ENCODE results near the gene GBA3. TPM values are rescaled to one million over a fixed set of nuclear protein-coding genes. Genes with fewer than 3 reads are reported as not detected.

The GBA3 gene
- total and polyA plus RNA-seq, 2 donors = 0.28 to 0.37 TPM

DNA sequence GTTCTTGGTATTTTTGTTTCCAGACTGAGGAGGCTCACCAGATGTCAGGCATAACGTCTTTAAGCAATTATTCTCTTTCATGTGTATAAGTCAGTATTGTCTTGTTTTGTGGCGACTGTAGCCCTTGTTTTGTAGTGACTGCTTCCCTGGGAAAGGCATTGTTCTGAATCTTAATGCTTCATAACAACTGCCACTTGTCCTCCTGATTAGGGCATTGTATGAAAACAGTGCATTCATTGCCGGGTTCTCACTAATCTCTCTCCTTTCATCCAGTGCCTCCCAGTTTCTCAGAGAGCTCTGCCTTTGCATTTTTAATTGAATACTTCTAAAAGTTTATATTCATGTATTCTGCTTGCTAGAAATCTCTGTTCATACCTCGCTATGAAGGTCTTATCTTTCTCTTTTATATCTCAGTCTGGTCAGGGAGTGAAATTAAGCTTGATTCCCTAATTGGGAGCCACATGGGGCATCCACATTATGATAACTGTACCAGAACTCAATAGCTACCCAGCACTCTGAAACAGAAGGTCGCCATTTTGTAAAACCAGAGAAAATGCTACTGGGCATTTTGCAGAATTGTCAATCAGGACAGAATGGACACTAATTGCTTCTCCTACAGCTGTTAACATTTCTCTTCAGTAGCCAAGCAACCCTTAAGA lies 149.8 kb downstream of the GBA3 start:
- H3K4me3 ChIP-seq (ENCODE audit: low read length in 2 of 2) = no peak overlapping the region
- H3K4me1 ChIP-seq (ENCODE audit: control insufficient read depth in 2 of 2, insufficient read depth in 2 of 2, low read length in 2 of 2) = no peaks in the 10 kb centered on the region
- no peaks in the 10 kb centered on the region for H3K36me3 ChIP-seq (ENCODE audit: control insufficient read depth in 2 of 2, insufficient read depth in 2 of 2, low read length in 1 of 2)
- no peaks in the 10 kb centered on the region for H3K27me3 ChIP-seq (ENCODE audit: control insufficient read depth in 2 of 2, insufficient read depth in 1 of 2, low read length in 1 of 2)
- no peaks in the 10 kb centered on the region for H3K9me3 ChIP-seq (ENCODE audit: control insufficient read depth in 2 of 2, insufficient read depth in 1 of 2, low read length in 1 of 2)
- no peak for DNase-seq (ENCODE audit: low read depth in 6 of 9, low spot score in 9 of 9)
- WGBS = 80% methylated on average over 5 of the region's 5 CpGs
- no peak overlapping the region for H3K27ac ChIP-seq (ENCODE audit: low read depth in 1 of 2, low read length in 1 of 2)

DNA sequence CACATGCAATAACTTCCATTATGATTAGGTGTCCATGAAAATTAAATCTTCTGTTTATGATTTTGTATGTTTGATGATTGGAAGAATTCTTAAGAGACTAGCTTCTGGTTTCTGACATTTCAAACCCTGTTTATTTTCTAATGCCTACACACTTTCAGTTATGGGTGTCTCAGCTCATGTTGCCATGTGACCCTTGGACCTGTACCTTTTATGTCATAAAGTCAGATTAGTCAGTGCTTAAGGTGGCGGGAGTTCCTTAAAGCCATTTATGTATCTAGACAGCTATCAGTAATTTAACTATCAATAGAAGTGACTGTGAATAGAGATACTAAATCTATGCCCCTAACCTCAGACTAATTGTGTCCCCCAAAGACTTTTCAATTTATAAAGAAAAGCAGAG lies 155.6 kb downstream of the GBA3 start:
- H3K27me3 ChIP-seq (ENCODE audit: control insufficient read depth in 2 of 2, insufficient read depth in 1 of 2, low read length in 1 of 2) = no peaks in the 10 kb centered on the region
- H3K4me1 ChIP-seq (ENCODE audit: control insufficient read depth in 2 of 2, insufficient read depth in 2 of 2, low read length in 2 of 2) = no peaks in the 10 kb centered on the region
- no peaks in the 10 kb centered on the region for H3K36me3 ChIP-seq (ENCODE audit: control insufficient read depth in 2 of 2, insufficient read depth in 2 of 2, low read length in 1 of 2)
- H3K4me3 ChIP-seq (ENCODE audit: low read length in 2 of 2) = no peak overlapping the region
- no peaks in the 10 kb centered on the region for H3K9me3 ChIP-seq (ENCODE audit: control insufficient read depth in 2 of 2, insufficient read depth in 1 of 2, low read length in 1 of 2)
- no peak overlapping the region for H3K27ac ChIP-seq (ENCODE audit: low read depth in 1 of 2, low read length in 1 of 2)
- 96% methylated on average over 1 of the region's 1 CpG for WGBS
- DNase-seq (ENCODE audit: low read depth in 6 of 9, low spot score in 9 of 9) = no peak

DNA sequence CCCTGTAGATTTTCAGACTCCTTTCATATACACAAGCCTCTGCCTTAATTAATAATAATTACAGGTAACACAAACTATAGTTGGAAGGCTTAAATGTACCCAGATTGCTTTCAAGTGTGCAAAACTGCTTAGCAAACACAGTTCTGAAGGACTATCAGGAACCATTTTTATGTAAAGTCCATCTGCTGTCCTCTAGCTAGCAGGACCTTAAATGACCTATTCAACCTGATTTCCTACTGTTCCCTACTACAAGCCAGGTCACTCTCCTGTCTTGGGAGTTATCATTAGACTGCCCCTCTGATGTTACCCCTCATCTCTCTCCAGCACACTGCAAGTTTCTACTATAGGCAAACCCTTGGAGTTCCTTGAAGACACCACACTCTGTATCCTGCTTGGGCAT lies 157.3 kb downstream of the GBA3 start:
- Histone ChIP-seq H3K27ac (ENCODE audit: low read depth in 1 of 2, low read length in 1 of 2) (no peak overlapping the region), H3K4me1 (ENCODE audit: control insufficient read depth in 2 of 2, insufficient read depth in 2 of 2, low read length in 2 of 2) (no peaks in the 10 kb centered on the region)

DNA sequence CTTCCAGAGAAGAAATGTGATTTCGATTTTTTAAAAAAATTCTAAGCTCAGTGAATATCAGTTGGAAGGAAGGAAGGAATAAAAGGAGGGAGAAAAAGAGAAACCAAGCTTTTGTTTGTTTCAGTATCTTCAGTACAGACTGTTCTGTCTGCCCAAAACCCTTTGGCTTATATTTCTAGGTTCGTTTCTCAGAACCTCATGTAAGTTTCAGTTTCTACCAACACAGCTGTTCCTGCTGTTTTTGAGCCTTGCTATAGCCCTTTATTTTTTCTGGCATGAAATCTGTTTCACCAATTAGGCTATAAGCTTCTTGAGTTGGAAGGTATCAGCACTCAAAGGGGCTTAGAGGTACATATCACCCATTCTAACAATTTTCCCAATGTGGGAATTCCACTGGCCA lies 157.9 kb downstream of the GBA3 start:
- Histone ChIP-seq H3K9me3 (ENCODE audit: control insufficient read depth in 2 of 2, insufficient read depth in 1 of 2, low read length in 1 of 2) (no peaks in the 10 kb centered on the region), H3K27me3 (ENCODE audit: control insufficient read depth in 2 of 2, insufficient read depth in 1 of 2, low read length in 1 of 2) (no peaks in the 10 kb centered on the region), H3K27ac (ENCODE audit: low read depth in 1 of 2, low read length in 1 of 2) (no peak overlapping the region), H3K36me3 (ENCODE audit: control insufficient read depth in 2 of 2, insufficient read depth in 2 of 2, low read length in 1 of 2) (no peaks in the 10 kb centered on the region), H3K4me1 (ENCODE audit: control insufficient read depth in 2 of 2, insufficient read depth in 2 of 2, low read length in 2 of 2) (no peaks in the 10 kb centered on the region), H3K4me3 (ENCODE audit: low read length in 2 of 2) (no peak overlapping the region)
- no peak for DNase-seq (ENCODE audit: low read depth in 6 of 9, low spot score in 9 of 9)
- WGBS = 59% methylated on average over 2 of the region's 2 CpGs

More for the DNA sequence above, 157.3 kb downstream of the GBA3 start:
- Histone ChIP-seq H3K27me3 (ENCODE audit: control insufficient read depth in 2 of 2, insufficient read depth in 1 of 2, low read length in 1 of 2) (no peaks in the 10 kb centered on the region), H3K9me3 (ENCODE audit: control insufficient read depth in 2 of 2, insufficient read depth in 1 of 2, low read length in 1 of 2) (no peaks in the 10 kb centered on the region), H3K4me3 (ENCODE audit: low read length in 2 of 2) (no peak overlapping the region), H3K36me3 (ENCODE audit: control insufficient read depth in 2 of 2, insufficient read depth in 2 of 2, low read length in 1 of 2) (no peaks in the 10 kb centered on the region)
- no peak for DNase-seq (ENCODE audit: low read depth in 6 of 9, low spot score in 9 of 9)

DNA sequence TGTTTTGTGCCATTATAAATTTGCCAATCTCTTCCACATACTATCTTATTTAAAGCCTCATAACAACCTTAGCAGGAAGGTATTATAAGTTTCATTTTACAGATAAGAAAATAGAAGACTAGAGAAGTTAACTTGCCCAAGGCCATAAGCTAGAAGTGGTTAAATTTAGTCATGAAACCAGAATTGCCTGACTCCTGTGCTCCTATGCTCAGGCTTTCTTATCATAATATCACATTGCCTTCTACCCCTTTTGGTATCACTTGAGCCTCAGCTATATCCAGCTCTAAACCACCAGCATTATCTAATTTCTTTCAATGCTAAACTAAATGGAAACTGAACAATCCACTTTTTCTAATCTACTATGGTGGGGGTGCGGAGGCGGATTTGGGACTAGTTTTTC lies 164.7 kb downstream of the GBA3 start:
- no peaks in the 10 kb centered on the region for H3K36me3 ChIP-seq (ENCODE audit: control insufficient read depth in 2 of 2, insufficient read depth in 2 of 2, low read length in 1 of 2)
- H3K4me3 ChIP-seq (ENCODE audit: low read length in 2 of 2) = no peak overlapping the region
- H3K27me3 ChIP-seq (ENCODE audit: control insufficient read depth in 2 of 2, insufficient read depth in 1 of 2, low read length in 1 of 2) = no peaks in the 10 kb centered on the region
- H3K27ac ChIP-seq (ENCODE audit: low read depth in 1 of 2, low read length in 1 of 2) = no peak overlapping the region
- no peak for DNase-seq (ENCODE audit: low read depth in 6 of 9, low spot score in 9 of 9)
- H3K4me1 ChIP-seq (ENCODE audit: control insufficient read depth in 2 of 2, insufficient read depth in 2 of 2, low read length in 2 of 2) = no peaks in the 10 kb centered on the region
- 98% methylated on average over 2 of the region's 2 CpGs for WGBS
- H3K9me3 ChIP-seq (ENCODE audit: control insufficient read depth in 2 of 2, insufficient read depth in 1 of 2, low read length in 1 of 2) = no peaks in the 10 kb centered on the region

DNA sequence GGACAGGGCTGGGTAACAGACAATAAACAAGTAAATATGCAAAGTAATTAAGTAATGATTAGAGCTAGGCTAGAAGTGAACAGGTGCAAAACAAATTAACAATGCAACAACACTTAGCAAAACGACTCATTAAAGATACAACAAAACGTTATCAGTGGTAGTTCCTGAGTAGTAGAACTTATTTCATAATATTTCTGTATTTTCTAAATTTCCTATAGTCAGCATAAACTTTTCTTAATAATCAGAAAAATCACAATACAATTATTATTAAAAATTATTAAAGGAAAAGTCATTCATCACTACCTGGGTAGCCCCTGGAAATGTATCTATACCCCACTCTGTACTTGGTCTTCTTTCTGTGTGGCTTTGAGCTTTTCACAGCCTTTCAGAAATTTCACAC lies 166.6 kb downstream of the GBA3 start:
- Histone ChIP-seq H3K36me3 (ENCODE audit: control insufficient read depth in 2 of 2, insufficient read depth in 2 of 2, low read length in 1 of 2) (no peaks in the 10 kb centered on the region), H3K9me3 (ENCODE audit: control insufficient read depth in 2 of 2, insufficient read depth in 1 of 2, low read length in 1 of 2) (no peaks in the 10 kb centered on the region), H3K4me3 (ENCODE audit: low read length in 2 of 2) (no peak overlapping the region), H3K4me1 (ENCODE audit: control insufficient read depth in 2 of 2, insufficient read depth in 2 of 2, low read length in 2 of 2) (no peaks in the 10 kb centered on the region), H3K27ac (ENCODE audit: low read depth in 1 of 2, low read length in 1 of 2) (no peak overlapping the region), H3K27me3 (ENCODE audit: control insufficient read depth in 2 of 2, insufficient read depth in 1 of 2, low read length in 1 of 2) (no peaks in the 10 kb centered on the region)
- WGBS = 86% methylated on average over 2 of the region's 2 CpGs
- DNase-seq (ENCODE audit: low read depth in 6 of 9, low spot score in 9 of 9) = no peak

Other genes starting within 250 kb of the GBA3 start
- 11.2 TPM for gene ADGRA3, start 176.9 kb upstream of the GBA3 start, total RNA-seq
- 13.1 TPM for gene ADGRA3, start 176.9 kb upstream of the GBA3 start, polyA plus RNA-seq